Neural crest cell (in vitro differentiated cells): ENCODE measurements around the gene CGREF1. TPM values are rescaled to one million over a fixed set of nuclear protein-coding genes. Genes with fewer than 3 reads are reported as not detected.

ENCODE experiments used
- DNase-seq: peaks from one replicate; pipeline ENCODE4 v3.0.0; 2021; ENCODE audit warnings: low read depth, mixed read lengths, low spot score
- H3K27ac Mint-ChIP-seq: one replicate; pipeline ENCODE4 v1.8.0; 2021; ENCODE audit warnings: mild to moderate bottlenecking, mixed read lengths; ENCODE audit not compliant: unreplicated experiment
- H3K27me3 Mint-ChIP-seq: 2 replicates; pipeline ENCODE4 v1.8.0; 2021; ENCODE audit warnings: low read depth, mild to moderate bottlenecking, mixed read lengths
- H3K36me3 Mint-ChIP-seq: 2 replicates; pipeline ENCODE4 v1.8.0; 2021; ENCODE audit warnings: low read depth, mild to moderate bottlenecking, mixed read lengths
- H3K4me1 Mint-ChIP-seq: 2 replicates; pipeline ENCODE4 v1.8.0; 2021; ENCODE audit warnings: mixed read lengths
- H3K4me3 Mint-ChIP-seq: one replicate; pipeline ENCODE4 v1.8.0; 2021; ENCODE audit warnings: mild to moderate bottlenecking, mixed read lengths
- H3K9me3 Mint-ChIP-seq: 2 replicates; pipeline ENCODE4 v1.8.0; 2021; ENCODE audit warnings: mixed read lengths
- total RNA-seq: library from RNA; stranded (reverse); gene quantifications from 2 replicates; pipeline ENCODE4 v1.2.1, GENCODE V29; 2021
- TF ChIP-seq, protein P1 (sequence below): fragments of 200-600 bp; sonication (generic); conservative IDR thresholded peaks from 2 replicates; pipeline ENCODE4 v1.5.0; 2021; ENCODE audit warnings: antibody characterized with exemption, mild to moderate bottlenecking

The CGREF1 gene
- total RNA-seq, 1 donor from 2014 or later: 2.1 TPM

GRCh38 chr2:27136751-27137150, 17.8 kb upstream of the CGREF1 start:
- Mint-ChIP-seq H3K4me1 (peaks cover 12% of the 10 kb centered on the region), H3K9me3 (no peaks in the 10 kb centered on the region), H3K4me3 (peak overlapping the region; percentile 10), H3K27me3 (peaks cover 9% of the 10 kb centered on the region), H3K27ac (no peak overlapping the region), H3K36me3 (no peaks in the 10 kb centered on the region)
- no peak for DNase-seq
- TF ChIP-seq, protein P1, sequence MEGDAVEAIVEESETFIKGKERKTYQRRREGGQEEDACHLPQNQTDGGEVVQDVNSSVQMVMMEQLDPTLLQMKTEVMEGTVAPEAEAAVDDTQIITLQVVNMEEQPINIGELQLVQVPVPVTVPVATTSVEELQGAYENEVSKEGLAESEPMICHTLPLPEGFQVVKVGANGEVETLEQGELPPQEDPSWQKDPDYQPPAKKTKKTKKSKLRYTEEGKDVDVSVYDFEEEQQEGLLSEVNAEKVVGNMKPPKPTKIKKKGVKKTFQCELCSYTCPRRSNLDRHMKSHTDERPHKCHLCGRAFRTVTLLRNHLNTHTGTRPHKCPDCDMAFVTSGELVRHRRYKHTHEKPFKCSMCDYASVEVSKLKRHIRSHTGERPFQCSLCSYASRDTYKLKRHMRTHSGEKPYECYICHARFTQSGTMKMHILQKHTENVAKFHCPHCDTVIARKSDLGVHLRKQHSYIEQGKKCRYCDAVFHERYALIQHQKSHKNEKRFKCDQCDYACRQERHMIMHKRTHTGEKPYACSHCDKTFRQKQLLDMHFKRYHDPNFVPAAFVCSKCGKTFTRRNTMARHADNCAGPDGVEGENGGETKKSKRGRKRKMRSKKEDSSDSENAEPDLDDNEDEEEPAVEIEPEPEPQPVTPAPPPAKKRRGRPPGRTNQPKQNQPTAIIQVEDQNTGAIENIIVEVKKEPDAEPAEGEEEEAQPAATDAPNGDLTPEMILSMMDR: no peak

DNA sequence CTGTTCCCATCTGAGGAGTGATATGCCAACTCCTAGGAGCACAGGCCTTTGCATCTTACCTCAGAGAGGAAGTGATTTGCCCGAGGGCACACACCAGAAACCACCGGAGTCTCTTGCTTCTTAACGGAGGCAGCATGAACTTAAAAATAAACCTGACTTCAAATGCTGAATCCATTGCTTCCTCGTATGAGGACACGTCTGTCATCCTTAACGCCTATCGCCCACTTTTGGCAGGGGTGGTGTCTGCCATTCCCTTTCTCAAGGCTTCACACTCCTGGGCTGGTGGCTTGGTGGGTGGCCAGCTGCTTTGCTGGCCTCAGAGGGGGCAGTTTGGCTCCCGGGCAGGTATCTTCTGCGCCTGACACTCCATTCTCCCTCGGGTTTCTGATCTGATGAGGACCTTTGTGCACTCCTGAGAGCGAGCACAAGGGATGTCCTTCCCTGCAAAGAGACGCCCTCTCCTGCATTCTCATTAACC, 16.6 kb upstream of the CGREF1 start:
- Mint-ChIP-seq H3K27ac (peak overlapping the region; percentile 57), H3K9me3 (no peaks in the 10 kb centered on the region), H3K4me3 (peak overlapping the region; percentile 86), H3K27me3 (peaks cover 9% of the 10 kb centered on the region), H3K4me1 (peaks cover 12% of the 10 kb centered on the region), H3K36me3 (no peaks in the 10 kb centered on the region)
- TF ChIP-seq, protein P1: no peak
- no peak for DNase-seq

GRCh38 chr2:27134781-27135477, 16.0 kb upstream of the CGREF1 start:
- Mint-ChIP-seq H3K4me3 (peak overlapping the region; percentile 94), H3K27ac (peak overlapping the region; percentile 57), H3K4me1 (peaks cover 12% of the 10 kb centered on the region), H3K9me3 (no peaks in the 10 kb centered on the region), H3K27me3 (peaks cover 6% of the 10 kb centered on the region), H3K36me3 (peaks cover 2% of the 10 kb centered on the region)
- no peak for DNase-seq
- TF ChIP-seq, protein P1: no peak

DNA sequence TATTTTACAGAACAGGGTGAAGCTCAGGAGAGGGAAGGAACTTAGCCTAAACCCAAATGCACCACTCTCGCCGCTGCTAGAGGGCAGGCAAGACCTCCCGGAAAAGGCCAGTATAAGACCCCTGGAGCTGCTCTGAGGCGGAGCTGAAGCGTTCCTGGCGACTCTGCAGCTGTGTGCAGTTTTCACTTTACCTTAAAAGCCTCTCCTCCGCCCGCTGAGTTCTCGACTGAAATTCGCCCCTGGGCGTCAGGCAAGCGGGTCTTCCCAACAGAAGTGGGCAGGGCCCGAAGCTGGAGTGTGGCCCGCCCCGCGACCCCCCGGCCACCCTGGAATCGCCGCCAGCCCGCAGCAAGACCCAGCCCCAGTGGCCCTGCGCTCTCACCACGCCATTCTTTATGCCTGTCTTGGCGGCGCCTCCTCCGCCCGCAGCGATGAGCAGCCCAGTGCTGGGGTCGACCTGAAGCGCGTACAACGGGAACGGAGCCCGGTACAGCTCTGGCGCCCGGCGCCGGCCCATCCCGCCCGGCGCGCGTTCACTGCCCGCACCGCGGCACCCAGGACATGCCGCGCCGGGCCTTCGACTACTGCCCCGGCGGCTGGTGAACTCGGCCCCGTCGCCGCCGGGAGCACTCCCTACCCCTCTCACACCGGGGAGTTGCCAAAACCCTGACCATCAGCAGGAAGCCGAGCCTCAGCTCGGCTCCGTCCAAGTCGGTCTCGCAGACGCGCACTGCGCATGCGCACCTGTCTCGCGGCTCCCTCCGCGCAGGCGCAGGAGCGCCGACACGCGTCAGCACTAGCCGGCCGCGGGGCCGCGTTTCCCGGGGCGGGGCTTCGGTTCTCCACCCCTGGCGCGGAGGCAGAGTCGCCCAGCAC, 15.2 kb upstream of the CGREF1 start, which contains the start of gene PREB:
Gene PREB, minus strand, starts transcription at position 732 of the 876 bp plus-strand sequence. Its CDS starts 215 bp downstream, at position 517.
- TF ChIP-seq, protein P1: peak; percentile 32
- Mint-ChIP-seq H3K4me3 (peak within 1 kb of the TSS; percentile 94), H3K27ac (peak within 1 kb of the TSS; percentile 98)

GRCh38 chr2:27133195-27133875, 14.4 kb upstream of the CGREF1 start:
- Mint-ChIP-seq H3K36me3 (peaks cover 2% of the 10 kb centered on the region), H3K9me3 (no peaks in the 10 kb centered on the region), H3K27me3 (no peaks in the 10 kb centered on the region), H3K4me1 (peaks cover 12% of the 10 kb centered on the region), H3K27ac (peak overlapping the region; percentile 35), H3K4me3 (peak overlapping the region; percentile 94)
- TF ChIP-seq, protein P1: no peak
- DNase-seq: no peak

More for the DNA sequence above, 15.2 kb upstream of the CGREF1 start, which contains the start of gene PREB:
- Mint-ChIP-seq H3K27me3 (no peaks in the 10 kb centered on the region), H3K36me3 (peaks cover 2% of the 10 kb centered on the region), H3K4me1 (peaks cover 12% of the 10 kb centered on the region), H3K9me3 (no peaks in the 10 kb centered on the region)
- DNase-seq: peak; percentile 99
